Bronchial epithelial cell (primary cell): ENCODE results near the gene MAPK8IP2. TPM values are rescaled to one million over a fixed set of nuclear protein-coding genes. Genes with fewer than 3 reads are reported as not detected.
A peak's percentile ranks its signal among the peaks of the same experiment; 100 is the strongest.
"Not testable (repeated sequence)": the region's sequence is repeated elsewhere in the genome, so short reads cannot be mapped to it uniquely, and the experiment has no call there.

Experiments
- DNase-seq: peaks from one replicate; pipeline ENCODE4 v3.0.0-alpha.2; 2010; ENCODE audit warnings: low read depth
- FAIRE-seq: peaks from 2 replicates; lab custom pipeline; 2011; peaks lifted over from hg19 to GRCh38; lab: Jason Lieb, UNC
- H3K27me3 ChIP-seq: 2 replicates; pipeline ENCODE4 v1.5.1; 2011; ENCODE audit warnings: low read length; ENCODE audit not compliant: control insufficient read depth, insufficient read depth
- H3K36me3 ChIP-seq: 2 replicates; pipeline ENCODE4 v1.5.1; 2011; ENCODE audit warnings: low read length; ENCODE audit not compliant: control insufficient read depth, insufficient read depth
- H3K4me3 ChIP-seq: 2 replicates; pipeline ENCODE4 v1.5.1; 2011; ENCODE audit warnings: mild to moderate bottlenecking, low read depth, low read length, control low read depth
- total RNA-seq: library from RNA; depleted of rRNA; stranded (reverse); fragments of >200 nt; gene quantifications from 2 replicates; pipeline ENCODE4 v1.2.1, GENCODE V29; 2014
- TF ChIP-seq, protein P1 (sequence below): IDR thresholded peaks from 2 replicates; pipeline ENCODE4 v1.5.1; 2011; ENCODE audit warnings: mild to moderate bottlenecking, moderate library complexity, low read length, control low read depth, inconsistent platforms; ENCODE audit not compliant: insufficient read depth, severe bottlenecking

MAPK8IP2 gene
- total RNA-seq, 1 donor from 2014 or later, result 0.53 TPM

- TF ChIP-seq, protein P1, sequence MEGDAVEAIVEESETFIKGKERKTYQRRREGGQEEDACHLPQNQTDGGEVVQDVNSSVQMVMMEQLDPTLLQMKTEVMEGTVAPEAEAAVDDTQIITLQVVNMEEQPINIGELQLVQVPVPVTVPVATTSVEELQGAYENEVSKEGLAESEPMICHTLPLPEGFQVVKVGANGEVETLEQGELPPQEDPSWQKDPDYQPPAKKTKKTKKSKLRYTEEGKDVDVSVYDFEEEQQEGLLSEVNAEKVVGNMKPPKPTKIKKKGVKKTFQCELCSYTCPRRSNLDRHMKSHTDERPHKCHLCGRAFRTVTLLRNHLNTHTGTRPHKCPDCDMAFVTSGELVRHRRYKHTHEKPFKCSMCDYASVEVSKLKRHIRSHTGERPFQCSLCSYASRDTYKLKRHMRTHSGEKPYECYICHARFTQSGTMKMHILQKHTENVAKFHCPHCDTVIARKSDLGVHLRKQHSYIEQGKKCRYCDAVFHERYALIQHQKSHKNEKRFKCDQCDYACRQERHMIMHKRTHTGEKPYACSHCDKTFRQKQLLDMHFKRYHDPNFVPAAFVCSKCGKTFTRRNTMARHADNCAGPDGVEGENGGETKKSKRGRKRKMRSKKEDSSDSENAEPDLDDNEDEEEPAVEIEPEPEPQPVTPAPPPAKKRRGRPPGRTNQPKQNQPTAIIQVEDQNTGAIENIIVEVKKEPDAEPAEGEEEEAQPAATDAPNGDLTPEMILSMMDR, result no peak
- FAIRE-seq (no peak), DNase-seq (no peak)
- Histone ChIP-seq H3K27me3 (no peaks in the 10 kb centered on the region), H3K36me3 (no peaks in the 10 kb centered on the region), H3K4me3 (no peak overlapping the region)
These were observed 33.2 kb downstream of the MAPK8IP2 start for GRCh38 chr22:50633771-50634170.

DNA sequence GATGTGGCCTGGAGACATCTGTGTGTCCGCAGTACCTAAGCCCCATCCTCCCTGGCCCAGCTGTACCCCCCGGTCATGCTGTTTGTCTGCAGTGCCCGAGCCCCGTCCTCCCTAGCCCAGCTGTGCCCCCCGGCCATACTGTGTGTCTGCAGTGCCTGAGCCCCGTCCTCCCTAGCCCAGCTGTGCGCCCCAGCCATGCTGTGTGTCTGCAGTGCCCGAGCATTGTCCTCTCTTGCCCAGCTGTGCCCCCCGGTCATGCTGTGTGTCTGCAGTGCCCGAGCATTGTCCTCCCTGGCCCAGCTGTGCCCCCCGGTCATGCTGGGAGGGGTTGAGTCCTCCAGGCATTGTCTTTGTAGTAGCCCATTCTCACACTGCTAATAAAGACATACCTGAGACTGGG is 35.0 kb downstream of the MAPK8IP2 start:
- TF ChIP-seq, protein P1, result no peak
- H3K4me3 ChIP-seq, result no peak overlapping the region
- DNase-seq (no peak), FAIRE-seq (peak; percentile 50)
- no peaks in the 10 kb centered on the region for H3K36me3 ChIP-seq
- H3K27me3 ChIP-seq, result no peaks in the 10 kb centered on the region

- not testable (repeated sequence) for DNase-seq, H3K36me3 ChIP-seq, H3K4me3 ChIP-seq, FAIRE-seq
- H3K27me3 ChIP-seq, result peaks cover 17% of the 10 kb centered on the region
These were observed 39.7 kb downstream of the MAPK8IP2 start for GRCh38 chr22:50640296-50640695.

DNA sequence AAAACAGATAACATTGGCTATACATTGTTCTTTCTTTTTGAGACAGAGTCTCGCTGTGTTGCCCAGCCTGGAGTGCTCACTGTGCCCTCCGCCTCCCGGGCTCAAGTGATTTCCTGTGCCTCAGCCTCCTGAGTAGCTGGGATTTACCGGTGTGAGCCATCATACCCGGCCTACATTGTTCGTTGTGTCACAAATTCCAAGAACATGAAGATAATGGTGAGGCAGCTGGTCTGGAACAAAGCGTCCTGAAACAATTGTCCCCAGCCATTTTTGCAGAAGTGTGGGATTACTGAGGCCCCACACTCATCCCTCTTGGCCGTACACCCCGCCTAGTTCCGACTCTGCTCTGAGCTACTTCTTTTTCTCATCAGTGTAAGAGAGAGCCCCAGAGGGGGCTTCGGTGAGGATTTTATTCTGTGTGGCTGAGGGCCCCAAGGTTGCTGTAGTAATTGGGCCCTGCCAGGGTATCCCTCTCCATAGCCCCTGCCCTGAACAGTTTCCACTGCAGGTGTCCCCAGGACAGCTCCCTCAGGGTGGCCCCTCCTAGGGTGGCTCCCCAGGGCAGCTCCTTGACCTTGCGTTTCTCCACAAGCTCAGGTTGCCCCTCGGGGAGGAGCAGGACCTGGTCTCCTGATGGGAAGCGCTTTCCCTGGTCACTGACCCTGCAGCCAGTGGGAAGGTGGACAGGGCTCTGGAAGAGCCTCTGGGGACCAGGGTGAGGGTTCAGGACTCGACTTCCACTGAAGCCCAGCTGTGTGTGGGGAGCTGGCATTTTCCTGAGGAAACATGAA is 40.5 kb downstream of the MAPK8IP2 start:
- TF ChIP-seq, protein P1, result no peak
- Histone ChIP-seq H3K36me3 (no peaks in the 10 kb centered on the region), H3K27me3 (peaks cover 19% of the 10 kb centered on the region), H3K4me3 (no peak overlapping the region)
- no peak for FAIRE-seq
- no peak for DNase-seq

DNA sequence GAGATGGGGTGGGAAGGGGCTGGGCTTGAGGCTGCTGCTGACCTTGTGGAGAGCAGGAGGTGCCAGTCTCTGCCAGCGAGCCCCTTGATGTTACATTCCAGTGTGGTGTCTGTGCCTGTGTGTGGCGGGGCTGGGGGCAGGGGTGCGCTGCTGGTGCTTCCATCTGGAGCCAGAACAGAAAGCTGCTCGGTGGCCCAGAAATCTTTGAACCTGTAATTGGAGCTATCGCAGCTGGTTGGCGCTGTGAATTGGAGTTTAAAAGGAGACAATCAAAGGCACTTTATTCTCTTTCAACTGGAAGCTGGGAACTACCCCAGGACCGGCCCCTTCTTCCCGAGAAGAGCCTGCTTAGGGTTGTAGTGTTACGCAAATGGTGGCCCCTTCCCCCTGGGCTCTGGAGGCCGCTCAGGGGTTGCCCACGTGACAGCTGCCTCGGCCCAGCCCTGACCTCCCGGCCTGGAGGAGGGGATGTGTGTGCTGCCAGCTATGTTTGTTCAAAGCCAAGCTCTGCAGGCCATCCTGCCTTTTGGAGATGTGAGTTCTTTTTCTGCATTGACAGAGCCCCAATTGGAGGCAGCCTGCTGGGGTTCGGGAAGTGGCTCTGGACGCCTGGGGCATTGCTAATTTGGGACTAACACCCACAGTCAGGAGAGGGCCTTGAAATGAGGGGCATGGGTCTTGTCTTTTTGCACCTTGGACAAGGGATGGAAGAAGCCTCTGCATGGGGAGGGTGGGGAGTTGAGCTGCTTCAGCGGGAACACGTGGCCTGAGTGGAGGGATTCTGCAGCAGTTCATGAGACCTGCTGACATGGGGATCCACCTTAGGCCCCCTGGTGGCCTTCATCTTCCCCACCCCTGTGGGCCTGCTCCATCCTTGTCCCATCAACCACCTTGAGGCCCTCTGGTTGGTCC is 41.4 kb downstream of the MAPK8IP2 start:
- Histone ChIP-seq H3K36me3 (no peaks in the 10 kb centered on the region), H3K27me3 (peaks cover 19% of the 10 kb centered on the region), H3K4me3 (no peak overlapping the region)
- no peak for FAIRE-seq
- DNase-seq, result peak; percentile 14
- TF ChIP-seq, protein P1, result peak; percentile 51

DNA sequence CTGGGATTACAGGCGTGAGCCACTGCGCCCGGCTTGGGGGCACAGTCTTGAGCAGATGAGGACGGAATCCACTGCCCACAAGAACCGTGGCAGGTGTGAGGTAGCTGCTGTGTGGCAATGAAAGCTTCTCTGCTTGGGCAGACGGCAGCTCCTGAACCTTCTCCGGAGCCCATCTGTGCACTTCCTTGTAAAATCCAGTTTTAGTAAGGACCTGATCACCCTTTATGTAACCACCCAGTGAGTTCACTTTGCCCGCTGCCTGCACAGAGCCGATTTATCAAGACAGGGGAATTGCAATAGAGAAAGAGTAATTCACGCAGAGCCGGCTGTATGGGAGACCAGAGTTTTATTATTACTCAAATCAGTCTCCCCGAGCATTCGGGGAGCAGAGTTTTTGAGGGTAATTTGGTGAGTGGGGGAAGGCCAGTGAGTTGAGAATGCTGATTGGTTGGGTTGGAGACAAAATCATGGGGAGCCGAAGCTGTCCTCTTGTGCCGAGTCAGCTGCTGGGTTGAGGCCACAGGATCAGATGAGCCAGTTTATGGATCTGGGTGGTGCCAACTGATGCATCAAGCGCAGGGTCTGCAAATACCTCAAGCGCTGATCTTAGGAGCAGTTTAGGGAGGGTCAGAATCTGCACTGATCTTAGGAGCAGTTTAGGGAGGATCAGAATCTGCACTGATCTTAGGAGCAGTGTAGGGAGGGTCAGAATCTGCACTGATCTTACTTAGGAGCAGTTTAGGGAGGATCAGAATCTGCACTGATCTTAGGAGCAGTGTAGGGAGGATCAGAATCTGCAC is 42.6 kb downstream of the MAPK8IP2 start:
- DNase-seq, FAIRE-seq, H3K4me3 ChIP-seq, H3K36me3 ChIP-seq: not testable (repeated sequence)
- peaks cover 19% of the 10 kb centered on the region for H3K27me3 ChIP-seq

- H3K4me3 ChIP-seq, H3K36me3 ChIP-seq, DNase-seq: not testable (repeated sequence)
- peak; percentile 99 for FAIRE-seq
- peaks cover 19% of the 10 kb centered on the region for H3K27me3 ChIP-seq
These were observed 43.2 kb downstream of the MAPK8IP2 start for GRCh38 chr22:50643821-50644101.
